Heart right ventricle (tissue), 16 donors: Measurements from ENCODE around the gene CSRP3. TPM values are rescaled to one million over a fixed set of nuclear protein-coding genes. Genes with fewer than 3 reads are reported as not detected.

Source experiments
- ATAC-seq, 8 donors: fragments of 200-7000 bp; cut with Tn5 transposase; one replicate each; pipeline ENCODE4 v1.9.1; 2020; ENCODE audit warnings: mild to moderate bottlenecking in 8 of 8, moderate library complexity in 8 of 8, moderate number of reproducible peaks in 1 of 8
- DNase-seq, 2 donors: peaks; one replicate each; pipeline ENCODE4 v3.0.0-alpha.2; 2020
- H3K27ac ChIP-seq, 10 donors: fragments of 200-600 bp; sonication (generic) in 2 of 10; one replicate each; pipeline versions ENCODE4 v1.5.0 to v1.8.0; 2020 to 2022; ENCODE audit warnings: mild to moderate bottlenecking in 3 of 10
- H3K27me3 ChIP-seq, 7 donors: fragments of 200-600 bp; one replicate each; pipeline ENCODE4 v1.8.0; 2021 to 2022; ENCODE audit warnings: mild to moderate bottlenecking in 2 of 7
- H3K36me3 ChIP-seq, 9 donors: fragments of 200-600 bp; sonication (generic) in 1 of 9; one replicate each; pipeline versions ENCODE4 v1.5.0 to v1.8.0; 2020 to 2022; ENCODE audit warnings: mild to moderate bottlenecking in 2 of 9
- H3K4me1 ChIP-seq, 9 donors: fragments of 200-600 bp; sonication (generic) in 1 of 9; one replicate each; pipeline versions ENCODE4 v1.5.0 to v1.8.0; 2020 to 2022; ENCODE audit warnings: mild to moderate bottlenecking in 4 of 9
- H3K4me3 ChIP-seq, 10 donors: fragments of 200-600 bp; sonication (generic) in 2 of 10; one replicate each; pipeline versions ENCODE4 v1.5.0 to v1.8.0; 2020 to 2022; ENCODE audit warnings: mild to moderate bottlenecking in 7 of 10, moderate library complexity in 2 of 10
- H3K9me3 ChIP-seq, 11 donors: fragments of 200-600 bp in 10 of 11; sonication (generic) in 2 of 11; one replicate each; pipeline versions ENCODE4 v1.5.0 to v1.8.0; 2013 to 2022; ENCODE audit warnings: mild to moderate bottlenecking in 2 of 11, control low read depth in 1 of 11, moderate library complexity in 1 of 11
- WGBS, 2 donors: extraction: QIAGEN DNeasy Blood & Tissue Kit; methylation state at CpG; one replicate each; pipeline ENCODE4 v1.1.7; 2013; ENCODE audit warnings: inconsistent platforms in 1 of 2; 5-methylcytosine and 5-hydroxymethylcytosine counted together
- intact Hi-C, 10 donors: fragments of 100-400 bp; cut with DNase I; formaldehyde crosslinking; loops; one replicate each; pipeline versions ENCODE4 v1.11.1 to v1.14.2; 2022
- polyA plus RNA-seq, 2 donors: library from polyadenylated mRNA; stranded (reverse); fragments of 200-250 nt; gene quantifications; one replicate each; pipeline ENCODE4 v1.2.3, GENCODE V29; 2013
- total RNA-seq, 10 donors: library from RNA; stranded (reverse); fragmentation: NEBNext Ultra II Directional in 3 of 10; extraction: Animal tissue kit (Norgen Biotek cat#: 25700) in 3 of 10; gene quantifications; one replicate each; pipeline versions ENCODE4 v1.2.1 to v1.2.4, GENCODE V29; 2021 to 2023
- TF ChIP-seq, protein P1 (sequence below), 9 donors: fragments of 200-600 bp; sonication (generic) in 2 of 9; IDR thresholded peaks; one replicate each; pipeline versions ENCODE4 v1.5.0 to v1.8.0; 2021 to 2022; ENCODE audit warnings: antibody characterized with exemption in 9 of 9, mild to moderate bottlenecking in 5 of 9, moderate library complexity in 1 of 9
- donor health status: Arrhythmogenic right ventricular cardiomyopathy.
- donor health status: ischemic (EF 13 %, LVEDD 7.1; RV severe dilation, severe dysfunction).
- donor health status: healthy with polysubstance abuse.
- donor health status: DM: no; HTN: yes; CAD: no.
- donor health status: DM: no; HTN: no; CAD: no.
- donor health status: ischemic (EF 25% LVEDD 6.9; RV normal size, moderate dysfunction).
- donor health status: ischemic (EF 25% LVEDD 5.7; RV mildly dilated, moderate dysfunction).
- donor health status: healthy.
- donor health status: DM: yes; HTN: yes; CAD: no.
- donor health status: Ischemic cardiomyopathy.
- donor health status: ischemic (EF 35%, LVEDD 5.7; RV mildly dilated, moderate dysfunction).
- donor health status: nonischemic (EF 11% LVEDD 7.7; RV severe dilation, severe dysfunction).
- donor health status: DM: yes; HTN: yes; CAD: no.
- donor health status: PGD.
- donor health status: ischemic (EF 29% LVEDD 5.4; RV normal size, mild dysfunction).
- donor health status: nonischemic (EF 23%, LVEDD 6.1; RV moderate dilation, normal function).

Gene CSRP3
- total and polyA plus RNA-seq, 12 donors, result 534 to 3,929 (median 2,209) TPM

DNA sequence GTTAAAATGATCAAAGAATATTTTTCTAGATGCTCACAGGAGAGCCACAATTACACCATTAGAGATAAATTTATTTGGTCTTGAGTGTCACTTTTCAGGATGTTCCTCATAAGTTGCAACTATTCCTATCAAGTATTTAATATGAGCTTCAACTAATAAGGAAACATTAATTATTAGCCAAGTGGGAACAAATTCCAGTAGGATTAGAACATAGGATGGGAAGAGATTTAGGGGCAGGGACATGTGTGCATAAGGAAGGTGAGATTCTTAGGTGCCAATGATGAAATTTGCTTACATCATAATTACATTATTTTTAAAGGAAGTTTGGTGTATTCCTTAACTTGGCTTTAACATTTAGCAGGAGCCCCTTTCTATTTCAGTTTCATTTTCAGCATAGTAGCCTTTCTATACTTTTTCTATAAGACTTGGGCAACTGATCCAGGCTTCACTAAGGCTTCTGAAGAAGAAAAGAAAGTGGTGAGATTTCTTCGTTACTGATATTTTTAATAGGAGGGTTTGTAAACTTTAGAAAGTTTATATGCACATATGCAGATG, 38.8 kb downstream of the CSRP3 start:
- Histone ChIP-seq H3K9me3 (no peaks in the 10 kb centered on the region), H3K27ac (no peak overlapping the region), H3K36me3 (peaks cover 0 to 80% (median 4%) of the 10 kb centered on the region in 9 donors), H3K4me1 (peaks cover 0 to 11% (median 0%) of the 10 kb centered on the region in 9 donors), H3K4me3 (no peak overlapping the region), H3K27me3 (no peaks in the 10 kb centered on the region)
- ATAC-seq, result no peak
- DNase-seq, result no peak
- intact Hi-C loops, result loop anchor here in 7 of 10 donors (5.0 to 10.0 kb wide), 3 partner anchors 382 to 392 kb away; no protein-coding TSS in a partner anchor
- WGBS, 2 donors, result 97 to 100% methylated on average over 1 of the region's 1 CpG
- TF ChIP-seq, protein P1, sequence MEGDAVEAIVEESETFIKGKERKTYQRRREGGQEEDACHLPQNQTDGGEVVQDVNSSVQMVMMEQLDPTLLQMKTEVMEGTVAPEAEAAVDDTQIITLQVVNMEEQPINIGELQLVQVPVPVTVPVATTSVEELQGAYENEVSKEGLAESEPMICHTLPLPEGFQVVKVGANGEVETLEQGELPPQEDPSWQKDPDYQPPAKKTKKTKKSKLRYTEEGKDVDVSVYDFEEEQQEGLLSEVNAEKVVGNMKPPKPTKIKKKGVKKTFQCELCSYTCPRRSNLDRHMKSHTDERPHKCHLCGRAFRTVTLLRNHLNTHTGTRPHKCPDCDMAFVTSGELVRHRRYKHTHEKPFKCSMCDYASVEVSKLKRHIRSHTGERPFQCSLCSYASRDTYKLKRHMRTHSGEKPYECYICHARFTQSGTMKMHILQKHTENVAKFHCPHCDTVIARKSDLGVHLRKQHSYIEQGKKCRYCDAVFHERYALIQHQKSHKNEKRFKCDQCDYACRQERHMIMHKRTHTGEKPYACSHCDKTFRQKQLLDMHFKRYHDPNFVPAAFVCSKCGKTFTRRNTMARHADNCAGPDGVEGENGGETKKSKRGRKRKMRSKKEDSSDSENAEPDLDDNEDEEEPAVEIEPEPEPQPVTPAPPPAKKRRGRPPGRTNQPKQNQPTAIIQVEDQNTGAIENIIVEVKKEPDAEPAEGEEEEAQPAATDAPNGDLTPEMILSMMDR (IDR thresholded peaks at IDR 0.05), result no peak

DNA sequence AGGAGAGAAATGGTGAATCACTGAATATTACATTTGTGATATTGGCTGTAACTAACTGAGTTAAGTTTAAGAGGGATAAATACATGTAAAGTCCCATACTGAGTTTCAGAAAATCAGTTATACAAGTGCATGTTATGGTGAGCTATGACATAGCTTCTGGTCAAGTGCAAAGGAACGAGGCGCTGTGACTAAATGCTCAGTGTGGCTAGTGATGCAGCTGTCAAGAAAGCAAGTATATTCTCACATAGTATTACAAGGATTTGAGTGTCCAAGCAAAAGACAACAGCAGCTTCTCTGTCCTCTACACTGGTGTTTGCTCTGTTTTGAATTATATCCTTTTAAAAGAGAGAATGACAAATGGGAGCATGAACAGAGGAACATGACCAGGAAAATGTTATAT, 40.1 kb downstream of the CSRP3 start:
- intact Hi-C loops, result loop anchor here in 7 of 10 donors (5.0 to 10.0 kb wide), 3 partner anchors 383 to 393 kb away; no protein-coding TSS in a partner anchor
- Histone ChIP-seq H3K9me3 (no peaks in the 10 kb centered on the region), H3K4me3 (no peak overlapping the region), H3K4me1 (no peaks in the 10 kb centered on the region), H3K36me3 (peaks cover 0 to 80% (median 5%) of the 10 kb centered on the region in 9 donors), H3K27ac (no peak overlapping the region), H3K27me3 (no peaks in the 10 kb centered on the region)
- ATAC-seq (no peak), DNase-seq (no peak)
- WGBS, 2 donors, result 86 to 97% methylated on average over 2 of the region's 2 CpGs
- TF ChIP-seq, protein P1 (IDR thresholded peaks at IDR 0.05), result no peak

- H3K36me3 ChIP-seq, result peaks cover 0 to 79% (median 5%) of the 10 kb centered on the region in 9 donors
- intact Hi-C loops, result loop anchor here in 7 of 10 donors (5.0 to 10.0 kb wide), 3 partner anchors 384 to 394 kb away; no protein-coding TSS in a partner anchor
- no peak overlapping the region for H3K4me3 ChIP-seq
- DNase-seq (no peak), ATAC-seq (no peak)
- TF ChIP-seq, protein P1 (IDR thresholded peaks at IDR 0.05), result peak in 4 of 9 donors; percentile 24 to 44 (median 36)
- H3K27me3 ChIP-seq, result no peaks in the 10 kb centered on the region
- H3K9me3 ChIP-seq, result no peaks in the 10 kb centered on the region
- H3K4me1 ChIP-seq, result no peaks in the 10 kb centered on the region
- WGBS, 2 donors, result 82 to 88% methylated on average over 6 of the region's 6 CpGs
- H3K27ac ChIP-seq, result no peak overlapping the region
These were observed 40.9 kb downstream of the CSRP3 start for GRCh38 chr11:19160847-19161246.

GRCh38 chr11:19156892-19157291, 44.9 kb downstream of the CSRP3 start:
- TF ChIP-seq, protein P1 (IDR thresholded peaks at IDR 0.05), result no peak
- Histone ChIP-seq H3K27me3 (no peaks in the 10 kb centered on the region), H3K9me3 (no peaks in the 10 kb centered on the region), H3K36me3 (peaks cover 0 to 95% (median 5%) of the 10 kb centered on the region in 9 donors), H3K4me3 (no peak overlapping the region), H3K27ac (no peak overlapping the region), H3K4me1 (no peaks in the 10 kb centered on the region)
- intact Hi-C loops, result loop anchor here in 2 of 10 donors (10.0 kb wide), 1 partner anchor 82 kb away; no protein-coding TSS in a partner anchor
- DNase-seq, result no peak
- 52 to 57% methylated on average over 3 of the region's 3 CpGs for WGBS, 2 donors
- ATAC-seq, result no peak
